ENCODE measurements around the gene ACSBG1.

Gene ACSBG1

DNA sequence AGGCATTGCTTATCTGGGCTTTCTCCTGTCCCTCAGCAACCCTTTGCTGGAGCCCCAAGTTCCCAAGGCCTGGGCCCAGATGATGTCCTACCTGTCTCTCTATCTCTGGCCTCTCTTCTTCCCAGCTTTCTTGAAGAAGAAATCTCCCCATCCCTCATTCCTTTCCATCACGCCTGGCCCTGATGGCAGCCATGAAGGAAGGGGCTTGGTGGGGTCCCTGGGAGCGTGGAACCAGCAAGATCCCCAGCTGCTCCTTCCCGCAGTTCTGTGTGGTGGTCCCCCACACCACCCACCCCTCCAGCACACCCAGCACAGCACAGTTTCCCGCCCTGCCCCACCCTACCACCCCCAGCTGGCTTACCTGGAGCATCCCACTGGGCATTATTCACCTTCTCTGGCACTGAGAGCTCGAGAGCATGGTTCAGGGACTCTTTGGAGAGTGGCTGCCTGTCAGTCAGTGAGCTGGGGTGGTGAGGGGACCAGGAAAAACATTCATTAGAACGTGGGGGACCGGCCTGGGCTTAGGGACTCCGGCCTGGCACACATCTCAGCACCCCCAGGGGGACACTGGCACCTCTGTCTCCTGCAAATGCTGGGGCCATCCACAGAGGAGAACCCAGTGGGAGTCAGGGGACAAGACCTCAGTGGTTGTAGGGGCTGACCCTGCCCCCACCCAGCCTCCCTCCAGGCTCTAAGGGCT lies 26.6 kb downstream of the ACSBG1 start:
- DNase-seq (ENCODE audit: low read depth) = no peak
- no peak overlapping the region for H3K4me3 ChIP-seq (ENCODE audit: low read length)
- TF ChIP-seq, protein P1, sequence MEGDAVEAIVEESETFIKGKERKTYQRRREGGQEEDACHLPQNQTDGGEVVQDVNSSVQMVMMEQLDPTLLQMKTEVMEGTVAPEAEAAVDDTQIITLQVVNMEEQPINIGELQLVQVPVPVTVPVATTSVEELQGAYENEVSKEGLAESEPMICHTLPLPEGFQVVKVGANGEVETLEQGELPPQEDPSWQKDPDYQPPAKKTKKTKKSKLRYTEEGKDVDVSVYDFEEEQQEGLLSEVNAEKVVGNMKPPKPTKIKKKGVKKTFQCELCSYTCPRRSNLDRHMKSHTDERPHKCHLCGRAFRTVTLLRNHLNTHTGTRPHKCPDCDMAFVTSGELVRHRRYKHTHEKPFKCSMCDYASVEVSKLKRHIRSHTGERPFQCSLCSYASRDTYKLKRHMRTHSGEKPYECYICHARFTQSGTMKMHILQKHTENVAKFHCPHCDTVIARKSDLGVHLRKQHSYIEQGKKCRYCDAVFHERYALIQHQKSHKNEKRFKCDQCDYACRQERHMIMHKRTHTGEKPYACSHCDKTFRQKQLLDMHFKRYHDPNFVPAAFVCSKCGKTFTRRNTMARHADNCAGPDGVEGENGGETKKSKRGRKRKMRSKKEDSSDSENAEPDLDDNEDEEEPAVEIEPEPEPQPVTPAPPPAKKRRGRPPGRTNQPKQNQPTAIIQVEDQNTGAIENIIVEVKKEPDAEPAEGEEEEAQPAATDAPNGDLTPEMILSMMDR (conservative IDR thresholded peaks at IDR 0.05; ENCODE audit: low read length) = no peak

DNA sequence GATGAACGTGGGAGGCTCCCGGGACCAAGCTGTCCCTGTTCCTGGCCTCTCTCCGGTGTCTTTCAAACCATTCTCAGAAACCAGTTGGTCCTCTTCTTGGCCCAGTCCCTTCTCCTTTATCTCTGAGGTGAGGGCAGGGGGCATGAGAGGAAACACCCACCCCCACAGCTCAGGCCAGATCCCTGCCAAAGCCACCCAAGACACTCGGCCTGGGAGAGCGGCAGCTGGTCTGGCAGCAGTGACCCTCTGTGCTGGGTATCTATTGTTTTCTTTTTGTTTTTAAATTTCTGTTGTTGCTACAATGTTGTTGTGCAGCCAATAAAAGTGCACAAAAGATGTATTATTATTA lies 27.3 kb downstream of the ACSBG1 start:
- TF ChIP-seq, protein P1 (conservative IDR thresholded peaks at IDR 0.05; ENCODE audit: low read length) = no peak
- DNase-seq (ENCODE audit: low read depth) = no peak
- no peak overlapping the region for H3K4me3 ChIP-seq (ENCODE audit: low read length)

DNA sequence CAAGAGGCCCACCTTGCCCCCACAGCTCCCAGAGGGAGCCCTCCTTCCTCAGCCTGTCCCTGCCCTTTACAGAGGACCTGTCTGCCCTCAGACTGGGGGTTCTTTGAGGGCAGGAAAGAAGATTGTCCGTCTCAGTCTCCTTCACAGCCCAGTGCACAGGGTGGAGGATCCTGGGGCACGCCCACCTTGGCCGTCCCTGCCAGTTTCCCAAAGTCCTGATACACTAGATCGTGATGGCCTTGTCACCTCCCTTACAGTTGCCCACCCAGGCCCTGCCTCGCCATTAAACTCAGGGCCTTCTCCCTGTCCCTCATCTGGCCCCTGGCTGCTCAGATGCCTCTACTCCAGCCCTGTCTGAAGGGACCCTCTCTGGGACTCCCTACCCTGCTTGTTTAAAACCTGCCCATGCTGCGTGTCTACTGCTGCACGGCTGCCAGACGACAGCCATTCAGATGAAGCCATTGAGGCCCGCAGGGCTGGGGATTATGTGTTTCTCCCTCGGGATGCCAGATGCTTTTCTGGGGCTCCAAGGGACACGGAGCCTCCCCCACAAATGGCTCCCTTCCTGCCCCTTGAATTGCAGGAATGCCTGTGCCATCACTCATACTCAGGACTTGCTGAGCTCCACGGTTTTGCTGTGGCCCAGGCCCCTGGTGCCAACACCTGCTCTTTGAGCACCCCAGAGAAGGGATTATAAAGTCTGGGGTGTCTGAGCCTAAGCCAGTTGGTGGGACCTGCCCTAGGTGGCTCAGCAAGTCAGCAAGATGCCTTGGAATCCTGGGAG lies 27.8 kb downstream of the ACSBG1 start:
- TF ChIP-seq, protein P1 (conservative IDR thresholded peaks at IDR 0.05; ENCODE audit: low read length) = no peak
- DNase-seq (ENCODE audit: low read depth) = peak; percentile 53
- no peak overlapping the region for H3K4me3 ChIP-seq (ENCODE audit: low read length)

DNA sequence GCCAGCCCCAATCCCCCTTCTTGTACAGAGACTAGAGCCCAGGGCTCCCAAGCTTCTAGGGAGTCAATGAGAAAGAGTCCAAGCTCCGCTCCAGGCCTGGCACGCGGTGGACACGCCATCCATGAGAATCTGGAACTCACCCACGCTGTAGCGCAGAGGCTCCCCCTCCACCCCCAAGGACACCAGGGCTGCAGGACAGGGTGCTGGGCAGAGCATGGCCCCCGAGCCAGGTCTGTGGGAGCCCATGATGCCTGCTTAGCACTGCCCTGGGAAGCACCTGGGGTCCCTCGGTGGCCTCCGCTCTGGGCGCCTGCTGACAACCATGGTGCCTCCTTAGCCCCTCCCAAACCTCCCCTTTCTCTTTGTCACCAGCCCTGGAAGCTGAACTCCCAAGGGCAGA lies 28.5 kb downstream of the ACSBG1 start:
- DNase-seq (ENCODE audit: low read depth) = no peak

DNA sequence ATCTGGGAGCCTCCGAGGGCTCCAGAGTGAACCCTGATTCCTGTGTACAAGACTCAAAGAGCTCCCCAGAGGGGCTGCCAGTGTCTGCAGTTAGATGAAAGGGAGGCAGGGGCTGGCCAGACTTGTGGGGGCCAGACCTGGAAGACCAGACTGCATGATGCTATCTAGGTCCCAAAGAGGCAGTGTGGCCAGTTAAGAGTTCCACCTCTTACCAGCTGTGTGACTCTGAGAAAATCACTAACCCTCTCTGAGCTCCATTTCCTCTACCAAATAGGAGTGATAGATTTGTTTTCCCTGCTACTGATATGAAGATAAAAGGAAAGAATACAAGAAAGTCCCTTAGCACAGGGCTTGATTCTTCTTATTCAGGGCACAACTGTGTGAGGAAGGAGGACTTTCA lies 29.0 kb downstream of the ACSBG1 start:
- H3K4me3 ChIP-seq (ENCODE audit: low read length) = no peak overlapping the region
- TF ChIP-seq, protein P1 (conservative IDR thresholded peaks at IDR 0.05; ENCODE audit: low read length) = no peak

More for the DNA sequence above, 28.5 kb downstream of the ACSBG1 start:
- TF ChIP-seq, protein P1 (conservative IDR thresholded peaks at IDR 0.05; ENCODE audit: low read length) = no peak
- H3K4me3 ChIP-seq (ENCODE audit: low read length) = no peak overlapping the region

DNA sequence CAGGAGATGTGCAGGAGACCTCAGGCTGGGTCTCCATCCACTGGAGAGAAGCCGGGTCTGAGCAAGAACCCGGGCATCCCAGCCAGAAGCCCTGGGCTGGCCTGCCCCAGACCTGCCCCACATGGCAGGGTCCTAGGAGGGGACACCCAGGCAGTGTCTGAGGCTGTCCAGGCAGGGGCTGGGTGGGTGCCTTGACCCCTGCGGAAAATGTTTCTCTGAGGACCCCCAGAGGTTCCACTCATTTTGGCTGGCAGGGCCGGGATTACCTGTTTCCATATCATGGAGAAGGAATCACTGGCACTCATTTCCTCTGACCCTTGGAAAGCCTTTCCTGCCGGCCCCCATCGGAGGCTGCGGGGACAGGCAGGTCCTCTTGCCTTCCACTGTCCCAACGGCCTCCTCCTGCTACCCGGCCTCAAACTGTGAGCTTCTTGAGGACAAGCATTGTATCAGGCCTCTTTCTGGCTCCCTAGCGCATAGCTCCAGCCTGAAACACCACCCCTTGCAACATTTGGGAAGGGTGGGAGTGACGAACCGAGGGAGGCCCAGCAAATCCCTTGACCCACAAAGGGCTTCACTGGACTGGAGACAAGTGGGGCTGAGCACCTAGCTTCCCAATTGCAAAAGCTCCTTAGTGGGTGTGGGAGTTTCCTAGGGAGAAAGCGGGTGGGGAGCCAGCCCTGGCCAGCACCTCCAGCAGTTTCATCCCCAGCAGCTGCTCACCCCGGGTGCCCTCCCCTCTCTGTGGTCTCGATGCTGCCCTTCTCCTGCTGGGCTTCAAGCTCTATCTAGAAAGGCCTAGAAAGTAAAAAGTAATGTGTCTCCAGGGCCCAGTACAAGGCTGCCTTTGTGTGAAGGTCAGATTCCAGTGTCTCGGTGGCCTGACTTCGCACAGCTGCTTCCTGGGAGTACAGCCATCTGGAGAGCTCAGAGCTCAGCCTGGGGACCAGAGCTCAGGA lies 29.7 kb downstream of the ACSBG1 start:
- TF ChIP-seq, protein P1 (conservative IDR thresholded peaks at IDR 0.05; ENCODE audit: low read length) = no peak
- no peak overlapping the region for H3K4me3 ChIP-seq (ENCODE audit: low read length)
- DNase-seq (ENCODE audit: low read depth) = peak; percentile 25

More for the DNA sequence above, 29.0 kb downstream of the ACSBG1 start:
- DNase-seq (ENCODE audit: low read depth) = no peak
